Endodermal cell (in vitro differentiated cells): ENCODE data around the gene SURF6. TPM values are rescaled to one million over a fixed set of nuclear protein-coding genes. Genes with fewer than 3 reads are reported as not detected.
"Not testable (repeated sequence)": the region's sequence is repeated elsewhere in the genome, so short reads cannot be mapped to it uniquely, and the experiment has no call there.

Source experiments
- DNase-seq: peaks from one replicate; pipeline ENCODE4 v3.0.0-alpha.2; 2017
- H3K27ac ChIP-seq: 2 replicates; pipeline ENCODE4 v1.5.1; 2013; ENCODE audit warnings: mild to moderate bottlenecking, low read depth, low read length, moderate library complexity
- H3K27me3 ChIP-seq: 2 replicates; pipeline ENCODE4 v1.6.1; 2013; ENCODE audit warnings: mild to moderate bottlenecking, low read length, moderate library complexity; ENCODE audit not compliant: insufficient read depth, control insufficient read depth, poor library complexity, severe bottlenecking
- H3K36me3 ChIP-seq: 2 replicates; pipeline ENCODE4 v1.7.0; 2013; ENCODE audit warnings: mild to moderate bottlenecking, low read length, moderate library complexity; ENCODE audit not compliant: control insufficient read depth, insufficient read depth
- H3K4me1 ChIP-seq: one replicate; pipeline ENCODE4 v1.7.0; 2013; ENCODE audit warnings: low read length; ENCODE audit not compliant: control insufficient read depth, insufficient read depth
- H3K4me3 ChIP-seq: 2 replicates; pipeline ENCODE4 v1.5.1; 2013; ENCODE audit warnings: mild to moderate bottlenecking, low read length, moderate library complexity
- H3K9ac ChIP-seq: 2 replicates; pipeline ENCODE4 v1.6.1; 2013; ENCODE audit warnings: mild to moderate bottlenecking, low read length, moderate library complexity; ENCODE audit not compliant: poor library complexity, severe bottlenecking; ENCODE audit errors: extremely low read depth
- H3K9me3 ChIP-seq: 2 replicates; pipeline ENCODE4 v1.6.1; 2013; ENCODE audit warnings: mild to moderate bottlenecking, low read length, moderate library complexity; ENCODE audit not compliant: control insufficient read depth
- H3K27ac Mint-ChIP-seq: 2 replicates; pipeline ENCODE4 v1.8.0; 2020; ENCODE audit warnings: mixed read lengths
- H3K27me3 Mint-ChIP-seq: 2 replicates; pipeline ENCODE4 v1.8.0; 2021; ENCODE audit warnings: mild to moderate bottlenecking, mixed read lengths; ENCODE audit not compliant: insufficient read depth
- H3K36me3 Mint-ChIP-seq: 2 replicates; pipeline ENCODE4 v1.8.0; 2020; ENCODE audit warnings: low read depth, mixed read lengths
- H3K4me1 Mint-ChIP-seq: 2 replicates; pipeline ENCODE4 v1.8.0; 2020; ENCODE audit warnings: mixed read lengths
- H3K4me3 Mint-ChIP-seq: 2 replicates; pipeline ENCODE4 v1.8.0; 2020; ENCODE audit warnings: mild to moderate bottlenecking, moderate library complexity, mixed read lengths
- H3K9me3 Mint-ChIP-seq: 2 replicates; pipeline ENCODE4 v1.8.0; 2020; ENCODE audit warnings: mild to moderate bottlenecking, mixed read lengths
- WGBS, 2 experiments: methylation state at CpG; one replicate each; pipeline versions ENCODE4 v1.1.5 to v1.1.7; 2013; ENCODE audit warnings: missing lambda C conversion rate in 2 of 2, mixed read lengths in 1 of 2; ENCODE audit not compliant: insufficient coverage in 1 of 2, insufficient read length in 1 of 2; 5-methylcytosine and 5-hydroxymethylcytosine counted together
- total RNA-seq, 2 donors: library from RNA; stranded (reverse); fragmentation: NEBNext Ultra II Directional in 1 of 2; extraction: Animal tissue kit (Norgen Biotek cat#: 25700) in 1 of 2; gene quantifications; 2 replicates in 1 of 2; 3 replicates in 1 of 2; pipeline ENCODE4 v1.2.1, GENCODE V29; 2021
- TF ChIP-seq, protein P1 (sequence below): fragments of 200-600 bp; sonication (generic); conservative IDR thresholded peaks from 2 replicates; pipeline ENCODE4 v1.5.0; 2021; ENCODE audit warnings: antibody characterized with exemption, mild to moderate bottlenecking

SURF6 gene
- total RNA-seq, 2 donors from 2014 or later, result 22.9 to 27.5 TPM

- no peaks in the 10 kb centered on the region for H3K27me3 ChIP-seq
- H3K36me3 Mint-ChIP-seq, result no peaks in the 10 kb centered on the region
- no peak overlapping the region for H3K27ac Mint-ChIP-seq
- no peak overlapping the region for H3K9ac ChIP-seq
- no peak overlapping the region for H3K4me3 Mint-ChIP-seq
- H3K4me1 ChIP-seq, result no peaks in the 10 kb centered on the region
- H3K27me3 Mint-ChIP-seq, result peaks cover 11% of the 10 kb centered on the region
- H3K9me3 ChIP-seq, result no peaks in the 10 kb centered on the region
- H3K4me1 Mint-ChIP-seq, result peaks cover 6% of the 10 kb centered on the region
- 89 to 92% methylated on average over 6 to 14 of the region's 14 CpGs for WGBS, 2 experiments
- no peak overlapping the region for H3K27ac ChIP-seq
- peaks cover 9% of the 10 kb centered on the region for H3K9me3 Mint-ChIP-seq
- DNase-seq, result peak; percentile 45
- TF ChIP-seq, protein P1, sequence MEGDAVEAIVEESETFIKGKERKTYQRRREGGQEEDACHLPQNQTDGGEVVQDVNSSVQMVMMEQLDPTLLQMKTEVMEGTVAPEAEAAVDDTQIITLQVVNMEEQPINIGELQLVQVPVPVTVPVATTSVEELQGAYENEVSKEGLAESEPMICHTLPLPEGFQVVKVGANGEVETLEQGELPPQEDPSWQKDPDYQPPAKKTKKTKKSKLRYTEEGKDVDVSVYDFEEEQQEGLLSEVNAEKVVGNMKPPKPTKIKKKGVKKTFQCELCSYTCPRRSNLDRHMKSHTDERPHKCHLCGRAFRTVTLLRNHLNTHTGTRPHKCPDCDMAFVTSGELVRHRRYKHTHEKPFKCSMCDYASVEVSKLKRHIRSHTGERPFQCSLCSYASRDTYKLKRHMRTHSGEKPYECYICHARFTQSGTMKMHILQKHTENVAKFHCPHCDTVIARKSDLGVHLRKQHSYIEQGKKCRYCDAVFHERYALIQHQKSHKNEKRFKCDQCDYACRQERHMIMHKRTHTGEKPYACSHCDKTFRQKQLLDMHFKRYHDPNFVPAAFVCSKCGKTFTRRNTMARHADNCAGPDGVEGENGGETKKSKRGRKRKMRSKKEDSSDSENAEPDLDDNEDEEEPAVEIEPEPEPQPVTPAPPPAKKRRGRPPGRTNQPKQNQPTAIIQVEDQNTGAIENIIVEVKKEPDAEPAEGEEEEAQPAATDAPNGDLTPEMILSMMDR, result no peak
- H3K36me3 ChIP-seq, result no peaks in the 10 kb centered on the region
- no peak overlapping the region for H3K4me3 ChIP-seq
Measured at GRCh38 chr9:133379153-133380086, 43.4 kb upstream of the SURF6 start.

GRCh38 chr9:133378408-133378962 is 42.5 kb upstream of the SURF6 start:
- Mint-ChIP-seq H3K4me1 (peaks cover 6% of the 10 kb centered on the region), H3K4me3 (no peak overlapping the region), H3K36me3 (peaks cover 4% of the 10 kb centered on the region), H3K27me3 (peaks cover 11% of the 10 kb centered on the region), H3K9me3 (peaks cover 9% of the 10 kb centered on the region), H3K27ac (no peak overlapping the region)
- TF ChIP-seq, protein P1, result no peak
- H3K36me3 ChIP-seq, result peaks cover 4% of the 10 kb centered on the region
- WGBS, 2 experiments, result 78% methylated on average over 1 of the region's 1 CpG
- no peaks in the 10 kb centered on the region for H3K4me1 ChIP-seq
- H3K9ac ChIP-seq, result no peak overlapping the region
- no peak overlapping the region for H3K4me3 ChIP-seq
- H3K27ac ChIP-seq, result no peak overlapping the region
- H3K27me3 ChIP-seq, result no peaks in the 10 kb centered on the region
- no peak for DNase-seq
- H3K9me3 ChIP-seq, result no peaks in the 10 kb centered on the region

GRCh38 chr9:133377721-133378216 is 41.8 kb upstream of the SURF6 start:
- DNase-seq, result no peak
- TF ChIP-seq, protein P1, result no peak
- Mint-ChIP-seq H3K4me1 (peaks cover 8% of the 10 kb centered on the region), H3K27ac (no peak overlapping the region), H3K27me3 (peaks cover 11% of the 10 kb centered on the region), H3K9me3 (peaks cover 9% of the 10 kb centered on the region), H3K4me3 (no peak overlapping the region), H3K36me3 (peaks cover 5% of the 10 kb centered on the region)
- no peaks in the 10 kb centered on the region for H3K9me3 ChIP-seq
- peaks cover 4% of the 10 kb centered on the region for H3K4me1 ChIP-seq
- H3K4me3 ChIP-seq, result no peak overlapping the region
- H3K36me3 ChIP-seq, result peaks cover 9% of the 10 kb centered on the region
- 69 to 73% methylated on average over 4 to 6 of the region's 6 CpGs for WGBS, 2 experiments
- H3K27me3 ChIP-seq, result no peaks in the 10 kb centered on the region
- H3K9ac ChIP-seq, result no peak overlapping the region
- H3K27ac ChIP-seq, result no peak overlapping the region

GRCh38 chr9:133377280-133377679 is 41.3 kb upstream of the SURF6 start:
- H3K4me3 Mint-ChIP-seq, result peak overlapping the region; percentile 94
- 93 to 95% methylated on average over 9 to 14 of the region's 14 CpGs for WGBS, 2 experiments
- H3K9me3 Mint-ChIP-seq, result not testable (repeated sequence)

More at GRCh38 chr9:133377280-133377679, 41.3 kb upstream of the SURF6 start:
- not testable (repeated sequence) for H3K36me3 Mint-ChIP-seq, H3K27ac Mint-ChIP-seq, H3K9me3 ChIP-seq, H3K27me3 ChIP-seq, H3K4me1 ChIP-seq, DNase-seq, H3K9ac ChIP-seq, H3K27ac ChIP-seq
- peaks cover 14% of the 10 kb centered on the region for H3K36me3 ChIP-seq
- H3K27me3 Mint-ChIP-seq, result peaks cover 11% of the 10 kb centered on the region
- H3K4me3 ChIP-seq, result peak overlapping the region; percentile 78
- peaks cover 12% of the 10 kb centered on the region for H3K4me1 Mint-ChIP-seq
